ENCODE measurements around the gene ANAPC2. TPM values are rescaled to one million over a fixed set of nuclear protein-coding genes. Genes with fewer than 3 reads are reported as not detected.

The ANAPC2 gene
- polyA plus RNA-seq, 3 donors, result 1.9 to 76.8 (median 2.0) TPM

GRCh38 chr9:137179761-137180160 lies 8.6 kb downstream of the ANAPC2 start:
- TF ChIP-seq CTCF (IDR thresholded peaks at IDR 0.05), result no peak
- no peak overlapping the region for H2AFZ ChIP-seq (ENCODE audit: insufficient read depth, low read depth, low read length, poor library complexity, severe bottlenecking)
- H3K9ac ChIP-seq (ENCODE audit: insufficient read depth, low read length, poor library complexity, severe bottlenecking), result no peak overlapping the region
- Mint-ChIP-seq H3K4me3 (no peak overlapping the region), H3K27ac (no peak overlapping the region), H3K9me3 (no peaks in the 10 kb centered on the region), H3K36me3 (peaks cover 54 to 70% of the 10 kb centered on the region in 2 donors), H3K4me1 (no peaks in the 10 kb centered on the region), H3K27me3 (ENCODE audit: low read depth in 3 of 3) (peaks cover 1 to 7% (median 4%) of the 10 kb centered on the region in 3 donors)
- no peaks in the 10 kb centered on the region for H4K20me1 ChIP-seq (ENCODE audit: insufficient read depth, low read length)
- 98% methylated on average over 12 of the region's 17 CpGs for WGBS (ENCODE audit: insufficient coverage)
- H3K4me2 ChIP-seq (replicated peaks; ENCODE audit: extremely low read depth, low read length, poor library complexity, severe bottlenecking), result no peak overlapping the region
- H3K36me3 ChIP-seq (replicated peaks in 1 of 2; ENCODE audit: control insufficient read depth in 1 of 2, insufficient read depth in 2 of 2, low read length in 2 of 2), result peaks cover 71 to 76% of the 10 kb centered on the region in 2 donors
- no peak overlapping the region for H3K4me3 ChIP-seq (replicated peaks in 1 of 3; ENCODE audit: low read depth in 2 of 3, low read length in 3 of 3)
- peaks cover 0 to 4% of the 10 kb centered on the region in 2 donors for H3K27me3 ChIP-seq (ENCODE audit: control insufficient read depth in 2 of 2, insufficient read depth in 2 of 2, low read length in 2 of 2)
- intact Hi-C loops (cut with micrococcal nuclease), result loop anchor here in 1 of 2 donors (5.0 kb wide), 1 partner anchor 62 kb away; no protein-coding TSS in a partner anchor
- no peak for DNase-seq
- H3K9me3 ChIP-seq (replicated peaks in 1 of 2; ENCODE audit: control insufficient read depth in 1 of 2, insufficient read depth in 1 of 2, low read length in 2 of 2), result no peaks in the 10 kb centered on the region
- no peaks in the 10 kb centered on the region for H3K4me1 ChIP-seq (ENCODE audit: control insufficient read depth in 1 of 2, insufficient read depth in 2 of 2, low read length in 2 of 2)
- no peaks in the 10 kb centered on the region for H3K79me2 ChIP-seq (ENCODE audit: insufficient read depth, low read length)
- no peak overlapping the region for H3K27ac ChIP-seq (ENCODE audit: low read depth in 1 of 2, low read length in 2 of 2)

- Histone ChIP-seq H3K9ac (ENCODE audit: insufficient read depth, low read length, poor library complexity, severe bottlenecking) (no peak overlapping the region), H3K9me3 (replicated peaks in 1 of 2; ENCODE audit: control insufficient read depth in 1 of 2, insufficient read depth in 1 of 2, low read length in 2 of 2) (no peaks in the 10 kb centered on the region), H3K4me3 (replicated peaks in 1 of 3; ENCODE audit: low read depth in 2 of 3, low read length in 3 of 3) (no peak overlapping the region), H2AFZ (ENCODE audit: insufficient read depth, low read depth, low read length, poor library complexity, severe bottlenecking) (no peak overlapping the region), H3K79me2 (ENCODE audit: insufficient read depth, low read length) (no peaks in the 10 kb centered on the region), H3K36me3 (replicated peaks in 1 of 2; ENCODE audit: control insufficient read depth in 1 of 2, insufficient read depth in 2 of 2, low read length in 2 of 2) (peaks cover 65 to 69% of the 10 kb centered on the region in 2 donors), H3K27ac (ENCODE audit: low read depth in 1 of 2, low read length in 2 of 2) (no peak overlapping the region), H3K4me2 (replicated peaks; ENCODE audit: extremely low read depth, low read length, poor library complexity, severe bottlenecking) (no peak overlapping the region), H4K20me1 (ENCODE audit: insufficient read depth, low read length) (no peaks in the 10 kb centered on the region), H3K27me3 (ENCODE audit: control insufficient read depth in 2 of 2, insufficient read depth in 2 of 2, low read length in 2 of 2) (peaks cover 0 to 4% of the 10 kb centered on the region in 2 donors), H3K4me1 (ENCODE audit: control insufficient read depth in 1 of 2, insufficient read depth in 2 of 2, low read length in 2 of 2) (no peaks in the 10 kb centered on the region)
- peak overlapping the region in 3 of 7 donors; percentile 24 to 53 (median 44) for H3K27ac Mint-ChIP-seq
- H3K36me3 Mint-ChIP-seq, result peaks cover 48 to 63% of the 10 kb centered on the region in 2 donors
- H3K4me3 Mint-ChIP-seq, result no peak overlapping the region
- intact Hi-C loops (cut with micrococcal nuclease), result no loop called here
- H3K4me1 Mint-ChIP-seq, result no peaks in the 10 kb centered on the region
- WGBS (ENCODE audit: insufficient coverage), result 95% methylated on average over 14 of the region's 19 CpGs
- H3K27me3 Mint-ChIP-seq (ENCODE audit: low read depth in 3 of 3), result peaks cover 1 to 8% (median 8%) of the 10 kb centered on the region in 3 donors
- H3K9me3 Mint-ChIP-seq, result no peaks in the 10 kb centered on the region
- TF ChIP-seq CTCF (IDR thresholded peaks at IDR 0.05), result no peak
- no peak for DNase-seq
Measured at GRCh38 chr9:137178939-137179630, 9.3 kb downstream of the ANAPC2 start.

Measured in CD14-positive monocyte (primary cell).